ENCODE measurements around the gene TCF4. TPM values are rescaled to one million over a fixed set of nuclear protein-coding genes. Genes with fewer than 3 reads are reported as not detected.

The TCF4 gene
- total RNA-seq, 1 donor from 2014 or later, result 86.7 TPM

GRCh38 chr18:55504808-55505207 lies 83.2 kb downstream of the TCF4 start:
- DNase-seq (ENCODE audit: low spot score), result no peak

GRCh38 chr18:55503167-55503820 lies 84.7 kb downstream of the TCF4 start:
- no peak for DNase-seq (ENCODE audit: low spot score)

- no peak for DNase-seq (ENCODE audit: low spot score)
Observed at GRCh38 chr18:55501982-55502710, 85.8 kb downstream of the TCF4 start.

GRCh38 chr18:55501579-55501978 lies 86.4 kb downstream of the TCF4 start:
- no peak for DNase-seq (ENCODE audit: low spot score)

- DNase-seq (ENCODE audit: low spot score), result no peak
Observed at GRCh38 chr18:55500316-55501086, 87.5 kb downstream of the TCF4 start.

- DNase-seq (ENCODE audit: low spot score), result no peak
Observed at GRCh38 chr18:55499526-55499925, 88.5 kb downstream of the TCF4 start.

GRCh38 chr18:55497825-55498403 lies 90.1 kb downstream of the TCF4 start:
- DNase-seq (ENCODE audit: low spot score), result no peak

GRCh38 chr18:55494899-55495298 lies 93.1 kb downstream of the TCF4 start:
- no peak for DNase-seq (ENCODE audit: low spot score)

GRCh38 chr18:55494441-55494840 lies 93.6 kb downstream of the TCF4 start:
- no peak for DNase-seq (ENCODE audit: low spot score)

- no peak for DNase-seq (ENCODE audit: low spot score)
Observed at GRCh38 chr18:55491616-55492015, 96.4 kb downstream of the TCF4 start.

GRCh38 chr18:55489034-55489986 lies 98.7 kb downstream of the TCF4 start:
- DNase-seq (ENCODE audit: low spot score), result no peak

GRCh38 chr18:55488473-55488872 lies 99.5 kb downstream of the TCF4 start:
- DNase-seq (ENCODE audit: low spot score), result no peak

GRCh38 chr18:55487997-55488396 lies 100.0 kb downstream of the TCF4 start:
- no peak for DNase-seq (ENCODE audit: low spot score)

- no peak for DNase-seq (ENCODE audit: low spot score)
Observed at GRCh38 chr18:55486936-55487335, 101.1 kb downstream of the TCF4 start.

- no peak for DNase-seq (ENCODE audit: low spot score)
Observed at GRCh38 chr18:55485666-55486065, 102.3 kb downstream of the TCF4 start.

- DNase-seq (ENCODE audit: low spot score), result no peak
Observed at GRCh38 chr18:55484773-55485172, 103.2 kb downstream of the TCF4 start.

GRCh38 chr18:55483266-55483871 lies 104.6 kb downstream of the TCF4 start:
- no peak for DNase-seq (ENCODE audit: low spot score)

GRCh38 chr18:55479656-55480420 lies 108.2 kb downstream of the TCF4 start:
- DNase-seq (ENCODE audit: low spot score), result no peak

- no peak for DNase-seq (ENCODE audit: low spot score)
Observed at GRCh38 chr18:55477860-55478581, 110.0 kb downstream of the TCF4 start.

Measured in ureter (tissue), 1 donor.